CD4-positive, alpha-beta T cell treated with Interleukin-12 subunit alpha and Interleukin-12 subunit beta, for 1 hour (primary cell): ENCODE data around the gene DDX49.
"Not testable (repeated sequence)": the region's sequence is repeated elsewhere in the genome, so short reads cannot be mapped to it uniquely, and the experiment has no call there.

Experiments used
- DNase-seq: peaks from one replicate; pipeline ENCODE4 v3.0.0-alpha.2; 2020

The DDX49 gene

GRCh38 chr19:18942692-18943091 lies 23.2 kb downstream of the DDX49 start:
- no peak for DNase-seq

DNA sequence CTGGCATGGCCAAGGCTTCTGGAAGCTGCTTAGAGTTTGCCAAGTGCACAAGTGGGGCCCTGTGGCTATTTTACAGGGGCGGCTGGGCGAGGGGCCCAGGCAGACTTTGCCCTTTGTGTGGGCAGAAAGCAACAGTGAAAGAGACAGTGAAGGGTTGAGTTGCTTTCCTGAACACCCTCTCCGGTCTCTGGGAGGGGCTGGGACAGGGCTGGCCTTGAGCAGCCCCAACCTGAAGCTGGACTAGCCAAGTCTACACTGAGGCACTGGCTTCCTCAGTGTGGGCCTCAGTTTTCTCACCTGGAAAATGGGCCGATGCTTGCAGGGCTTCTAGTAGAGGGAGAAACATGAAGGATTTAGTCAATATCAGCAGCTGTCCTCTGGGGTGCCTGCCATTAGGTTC lies 23.9 kb downstream of the DDX49 start:
- DNase-seq: no peak

GRCh38 chr19:18945297-18945696 lies 25.8 kb downstream of the DDX49 start:
- no peak for DNase-seq

GRCh38 chr19:18946335-18946734 lies 26.8 kb downstream of the DDX49 start:
- no peak for DNase-seq

- DNase-seq: no peak
Measured at GRCh38 chr19:18946918-18947317, 27.4 kb downstream of the DDX49 start.

GRCh38 chr19:18948075-18948975 lies 28.8 kb downstream of the DDX49 start:
- DNase-seq: no peak

DNA sequence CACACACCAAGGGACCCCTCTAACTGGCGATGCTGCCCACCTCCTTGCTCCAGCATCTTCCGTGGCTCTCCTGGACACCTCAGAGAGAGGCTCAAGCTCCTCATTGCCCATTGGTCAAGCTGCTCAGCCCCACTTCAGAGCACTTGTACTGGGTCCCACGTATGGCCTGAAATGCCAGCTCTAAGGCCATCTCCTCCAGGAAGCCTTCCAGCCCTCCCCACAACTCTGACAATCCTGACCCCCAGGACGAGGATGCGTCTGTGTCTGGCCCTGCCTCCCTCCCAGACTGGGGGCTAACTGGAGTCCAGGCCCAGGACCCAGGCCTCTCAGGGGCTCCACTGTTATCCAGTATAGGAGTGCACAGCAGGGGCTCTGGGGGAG lies 29.5 kb downstream of the DDX49 start:
- no peak for DNase-seq

DNA sequence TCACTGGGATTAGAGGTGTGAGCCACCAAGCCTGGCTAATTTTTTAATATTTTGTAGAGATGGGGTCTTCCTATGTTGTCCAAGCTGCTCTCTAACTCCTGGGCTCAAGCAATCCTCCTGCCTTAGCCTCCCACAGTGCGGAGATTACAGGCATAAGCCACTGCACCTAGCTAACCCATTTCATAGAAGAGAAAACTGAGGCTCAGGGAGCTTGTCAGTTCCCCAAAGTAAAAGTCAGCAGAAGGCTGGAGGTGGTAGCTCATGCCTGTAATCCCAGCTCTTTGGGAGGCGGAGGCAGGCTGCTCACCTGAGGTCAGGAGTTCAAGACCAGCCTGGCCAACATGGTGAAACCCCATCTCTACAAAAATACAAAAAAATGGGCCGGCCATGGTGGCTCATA lies 30.3 kb downstream of the DDX49 start:
- DNase-seq: no peak

DNA sequence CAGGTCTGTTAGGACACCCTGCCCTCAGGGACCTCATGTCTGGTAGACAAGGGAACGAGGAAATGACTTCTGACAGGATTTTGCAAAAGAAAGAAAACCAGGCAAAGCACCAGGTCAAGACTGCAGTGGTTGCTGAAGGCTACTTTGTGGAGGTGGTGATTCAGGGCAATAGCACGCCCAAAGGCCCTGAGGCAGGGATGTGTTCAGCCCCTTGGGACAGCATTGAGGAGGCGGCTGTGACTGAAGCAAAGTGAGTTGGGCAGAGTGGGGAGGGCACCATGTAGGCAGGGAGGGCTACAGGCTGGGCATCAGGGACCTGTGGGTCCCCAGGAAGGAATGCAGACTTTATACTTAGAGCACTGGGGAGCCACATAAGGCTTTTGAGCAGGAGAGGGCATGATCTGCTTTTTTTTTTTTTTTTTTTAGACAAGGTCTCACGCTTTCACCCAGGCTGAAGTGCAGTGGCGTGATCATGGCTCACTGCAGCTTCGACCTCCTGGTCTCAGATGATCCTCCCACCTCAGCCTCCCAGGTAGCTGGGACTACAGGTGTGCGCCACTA lies 32.3 kb downstream of the DDX49 start:
- DNase-seq: no peak

- not testable (repeated sequence) for DNase-seq
Measured at GRCh38 chr19:18952364-18953003, 33.0 kb downstream of the DDX49 start.

DNA sequence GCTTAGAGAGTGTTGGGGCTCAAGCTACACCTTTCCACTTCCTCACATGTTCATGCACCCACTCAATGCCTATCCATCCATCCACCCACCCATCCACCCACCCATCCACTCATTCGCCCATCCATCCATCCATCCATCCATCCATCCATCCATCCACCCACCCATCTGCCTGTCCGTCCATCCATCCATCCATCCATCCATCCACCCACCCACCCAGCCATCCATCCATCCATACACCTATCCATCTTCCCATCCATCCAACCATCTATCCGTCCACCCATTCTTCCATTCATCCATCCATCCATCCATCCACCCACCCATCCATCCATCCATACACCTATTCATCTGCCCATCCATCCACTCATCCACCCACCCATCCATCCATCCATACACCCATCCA lies 34.6 kb downstream of the DDX49 start:
- no peak for DNase-seq

GRCh38 chr19:18955042-18955441 lies 35.5 kb downstream of the DDX49 start:
- DNase-seq: no peak

DNA sequence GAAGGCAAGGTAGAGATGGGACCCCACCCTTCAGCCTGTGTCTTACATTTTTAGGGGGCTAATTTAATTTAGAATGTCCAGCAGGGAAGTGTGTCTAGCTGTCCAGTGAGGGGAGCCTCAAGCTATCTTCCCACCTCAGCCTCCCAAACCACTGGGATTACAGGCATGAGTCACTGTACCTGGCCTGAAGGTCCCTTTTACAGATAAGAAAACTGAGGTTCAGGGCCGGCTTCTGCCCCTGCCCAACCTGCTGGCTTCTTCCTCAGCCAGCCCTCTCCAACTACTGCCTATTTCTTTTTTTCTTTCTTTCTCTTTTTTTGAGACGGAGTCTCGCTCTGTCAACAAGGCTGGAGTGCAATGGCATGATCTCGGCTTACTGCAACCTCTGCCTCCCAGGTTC lies 40.9 kb downstream of the DDX49 start:
- no peak for DNase-seq

DNA sequence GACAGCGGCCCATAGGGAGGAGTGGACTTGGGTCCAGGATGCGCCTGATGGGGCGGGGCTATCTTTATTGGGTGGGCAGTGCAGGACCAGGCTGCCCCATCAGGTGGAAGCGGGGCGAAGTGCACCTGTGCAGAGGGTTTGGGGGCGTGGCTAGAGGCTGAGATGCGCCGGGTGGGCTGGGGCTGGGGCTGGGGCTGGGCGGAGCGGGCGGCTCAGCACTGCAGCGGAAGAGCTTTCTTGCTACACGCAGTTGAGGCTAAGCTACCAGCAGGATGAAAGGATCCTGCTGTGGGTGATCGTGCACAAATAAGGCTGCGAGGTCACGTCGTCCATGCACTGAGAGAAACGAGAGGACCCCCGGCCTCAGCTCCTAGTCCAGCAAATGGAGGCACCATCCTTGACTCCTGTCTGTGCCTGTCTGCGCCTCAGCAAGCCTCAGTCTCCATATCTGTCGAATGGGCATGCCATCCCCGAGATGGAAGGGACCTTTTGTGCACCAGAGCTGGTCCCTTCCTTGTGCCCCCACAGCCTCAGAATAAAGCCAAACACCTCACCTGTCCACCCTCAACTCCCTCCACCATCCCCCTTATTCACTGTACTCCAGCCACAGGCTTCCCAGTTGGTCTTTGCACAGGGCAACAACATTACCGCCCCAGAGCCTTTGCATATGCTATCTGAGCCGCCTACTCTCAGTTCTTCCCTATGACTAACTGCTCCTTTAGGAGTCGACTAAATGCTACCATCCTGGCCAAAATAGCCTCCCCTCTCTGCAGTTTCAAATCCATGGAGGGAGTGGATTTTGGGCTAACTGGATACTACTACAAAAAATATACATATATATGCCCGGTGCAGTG lies 42.5 kb downstream of the DDX49 start:
- peak; percentile 6 for DNase-seq

- DNase-seq: no peak
Measured at GRCh38 chr19:18964121-18964520, 44.6 kb downstream of the DDX49 start.

- DNase-seq: no peak
Measured at GRCh38 chr19:18966307-18966706, 46.8 kb downstream of the DDX49 start.

DNA sequence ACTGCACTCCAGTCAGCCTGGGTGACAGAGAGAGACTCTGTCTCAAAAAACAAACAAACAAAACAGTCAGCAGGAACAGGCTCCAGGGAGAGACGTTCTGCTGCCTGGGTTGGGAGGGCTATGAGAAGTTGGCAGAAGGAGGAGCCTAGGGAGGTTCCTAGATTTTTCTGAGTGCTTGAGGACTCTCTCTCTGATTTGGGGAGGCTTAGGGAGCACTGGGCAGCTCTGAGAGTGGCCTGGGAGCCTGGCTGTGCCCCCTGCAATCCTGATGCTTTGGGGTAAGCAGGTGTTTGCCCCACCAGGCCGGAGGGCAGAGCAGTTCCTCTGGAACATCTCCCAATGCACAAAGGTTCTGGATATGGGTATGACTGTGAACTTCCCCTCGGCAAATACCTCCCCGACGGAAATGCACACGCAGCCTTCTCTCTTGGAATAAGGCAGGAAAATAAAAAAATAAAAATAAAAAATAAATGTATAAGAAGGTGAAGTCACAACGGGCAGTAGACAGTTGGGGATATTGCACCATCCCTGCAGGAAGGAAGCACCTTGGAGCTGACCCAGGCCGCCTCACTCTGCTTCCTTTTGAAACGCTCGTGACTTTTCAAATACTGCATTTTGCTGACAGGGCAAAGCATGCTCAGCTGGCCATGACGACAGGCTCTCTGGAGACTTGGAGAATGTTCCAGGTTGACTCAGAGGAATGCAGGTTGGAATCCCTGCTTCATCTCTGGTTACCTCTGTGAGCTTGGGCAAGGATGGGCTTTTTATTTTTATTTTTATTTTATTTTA lies 48.0 kb downstream of the DDX49 start:
- no peak for DNase-seq

GRCh38 chr19:18969931-18970659 lies 50.6 kb downstream of the DDX49 start:
- no peak for DNase-seq

DNA sequence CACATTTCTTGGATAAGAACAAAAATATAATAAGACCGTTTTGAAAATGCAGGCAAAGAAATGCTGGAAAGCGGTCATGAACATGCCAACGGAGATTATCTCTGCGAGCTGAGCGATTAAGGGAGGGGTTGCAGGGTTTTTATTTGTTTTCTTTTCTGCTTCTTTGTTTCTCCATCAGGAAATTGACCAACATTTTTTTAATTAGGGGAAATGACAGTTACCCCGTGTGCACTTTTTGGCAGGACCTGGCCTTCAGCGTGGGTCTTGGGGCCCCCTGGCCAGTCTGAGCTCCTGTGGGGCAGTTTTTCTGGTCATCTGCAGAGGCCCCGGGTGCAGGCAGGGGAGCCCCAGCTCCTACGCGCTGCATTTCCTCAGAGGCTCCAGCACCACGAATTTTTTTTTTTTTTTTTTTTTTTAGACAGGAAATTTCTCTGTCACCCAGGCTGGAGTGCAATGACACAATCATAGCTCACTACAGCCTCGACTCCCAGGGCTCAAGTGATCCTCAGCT lies 52.8 kb downstream of the DDX49 start:
- DNase-seq: no peak

DNA sequence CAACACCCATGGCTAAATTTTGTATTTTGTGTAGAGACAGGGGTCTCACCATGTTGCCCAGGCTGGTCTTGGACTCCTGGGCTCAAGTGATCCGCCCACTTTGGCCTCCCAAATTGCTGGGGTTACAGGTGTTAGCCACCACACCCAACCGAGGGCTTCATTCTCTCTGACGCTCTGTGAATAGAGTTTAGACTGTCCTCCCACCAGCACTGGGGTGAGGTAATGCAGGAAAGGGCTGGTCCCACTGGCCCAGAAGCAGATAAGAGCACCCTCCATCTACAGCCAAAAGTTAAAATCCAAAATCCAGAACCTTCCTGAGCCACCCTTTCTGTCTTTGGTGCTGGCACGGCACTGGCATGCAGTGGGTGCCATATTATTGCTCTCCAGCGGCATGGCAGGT lies 53.3 kb downstream of the DDX49 start:
- no peak for DNase-seq

- no peak for DNase-seq
Measured at GRCh38 chr19:18975011-18975410, 55.5 kb downstream of the DDX49 start.
